Erythroblast (primary cell): ENCODE data around the gene ZFP1.

ENCODE experiments used
- GATA1 ChIP-seq: IDR thresholded peaks from 2 replicates; pipeline ENCODE4 v1.6.1; 2011; ENCODE audit warnings: low read depth, mild to moderate bottlenecking, control low read depth, low read length, moderate library complexity
- POLR2A ChIP-seq: IDR thresholded peaks from 2 replicates; pipeline ENCODE4 v1.6.1; 2011; ENCODE audit warnings: mild to moderate bottlenecking, low read length

DNA sequence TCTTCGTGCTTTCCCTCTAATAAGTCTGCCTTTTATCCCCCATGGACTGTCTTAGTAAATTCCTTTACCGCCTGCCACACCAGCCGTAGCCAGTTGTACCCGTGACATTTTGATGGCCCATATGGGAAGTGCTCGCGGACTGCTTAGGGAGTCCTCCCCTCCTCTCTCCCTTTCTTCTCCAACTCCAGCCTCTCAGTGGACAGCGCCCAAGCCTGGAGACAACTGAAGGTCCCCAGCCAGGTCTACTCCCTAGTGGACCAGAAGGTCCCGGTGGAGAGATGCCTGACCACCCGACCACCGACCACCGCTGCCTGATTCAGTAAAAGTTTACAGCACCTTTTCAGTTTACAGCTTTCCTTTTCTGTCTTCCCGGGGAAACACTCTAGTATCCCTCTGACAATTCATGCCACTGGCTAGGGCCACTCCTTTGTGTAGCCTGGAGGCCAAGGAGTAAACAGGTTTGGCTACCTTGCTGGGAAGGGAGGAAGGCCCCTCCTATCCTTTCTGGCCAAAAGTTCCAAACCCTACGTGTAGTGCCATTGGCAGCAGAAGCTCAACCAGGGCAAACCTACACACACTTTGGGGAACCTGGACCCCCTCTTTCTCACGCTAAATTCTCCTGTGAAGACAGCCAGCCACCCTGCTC, 40.6 kb downstream of the ZFP1 start:
- no peak for TF ChIP-seq POLR2A
- no peak for TF ChIP-seq GATA1
